ENCODE data around the gene ANAPC16. TPM values are rescaled to one million over a fixed set of nuclear protein-coding genes. Genes with fewer than 3 reads are reported as not detected.
"Not testable (repeated sequence)": the region's sequence is repeated elsewhere in the genome, so short reads cannot be mapped to it uniquely, and the experiment has no call there.

Gene ANAPC16
- total RNA-seq, 1 donor from 2014 or later: 105 TPM

DNA sequence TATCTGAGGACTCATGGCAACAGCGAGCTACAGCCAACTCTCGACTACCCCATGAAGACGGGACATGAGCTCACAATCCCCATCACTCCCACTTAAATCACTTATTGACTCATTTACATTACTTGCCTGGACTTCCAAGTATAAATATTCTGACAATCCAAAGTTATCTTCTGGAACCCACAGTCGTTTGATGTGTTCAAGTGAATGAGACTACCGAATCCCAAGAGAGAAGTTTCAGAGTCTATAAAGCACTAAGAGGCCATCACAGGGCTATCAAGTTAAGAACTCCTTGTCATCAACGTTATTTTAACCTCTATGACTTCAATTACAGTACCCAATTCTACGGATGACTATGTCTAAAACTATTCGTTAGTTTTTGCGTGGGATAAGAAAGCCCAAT is 11.5 kb upstream of the ANAPC16 start:
- no peak for DNase-seq (ENCODE audit: low read depth)
- Histone ChIP-seq H3K27me3 (ENCODE audit: control insufficient read depth, insufficient read depth, low read length) (no peaks in the 10 kb centered on the region), H3K36me3 (ENCODE audit: control insufficient read depth, insufficient read depth, low read length) (no peaks in the 10 kb centered on the region), H3K4me3 (ENCODE audit: low read depth, low read length) (no peak overlapping the region)
- TF ChIP-seq, protein P1, sequence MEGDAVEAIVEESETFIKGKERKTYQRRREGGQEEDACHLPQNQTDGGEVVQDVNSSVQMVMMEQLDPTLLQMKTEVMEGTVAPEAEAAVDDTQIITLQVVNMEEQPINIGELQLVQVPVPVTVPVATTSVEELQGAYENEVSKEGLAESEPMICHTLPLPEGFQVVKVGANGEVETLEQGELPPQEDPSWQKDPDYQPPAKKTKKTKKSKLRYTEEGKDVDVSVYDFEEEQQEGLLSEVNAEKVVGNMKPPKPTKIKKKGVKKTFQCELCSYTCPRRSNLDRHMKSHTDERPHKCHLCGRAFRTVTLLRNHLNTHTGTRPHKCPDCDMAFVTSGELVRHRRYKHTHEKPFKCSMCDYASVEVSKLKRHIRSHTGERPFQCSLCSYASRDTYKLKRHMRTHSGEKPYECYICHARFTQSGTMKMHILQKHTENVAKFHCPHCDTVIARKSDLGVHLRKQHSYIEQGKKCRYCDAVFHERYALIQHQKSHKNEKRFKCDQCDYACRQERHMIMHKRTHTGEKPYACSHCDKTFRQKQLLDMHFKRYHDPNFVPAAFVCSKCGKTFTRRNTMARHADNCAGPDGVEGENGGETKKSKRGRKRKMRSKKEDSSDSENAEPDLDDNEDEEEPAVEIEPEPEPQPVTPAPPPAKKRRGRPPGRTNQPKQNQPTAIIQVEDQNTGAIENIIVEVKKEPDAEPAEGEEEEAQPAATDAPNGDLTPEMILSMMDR (IDR thresholded peaks at IDR 0.05; ENCODE audit: insufficient read depth, low read length, poor library complexity, severe bottlenecking): no peak

DNA sequence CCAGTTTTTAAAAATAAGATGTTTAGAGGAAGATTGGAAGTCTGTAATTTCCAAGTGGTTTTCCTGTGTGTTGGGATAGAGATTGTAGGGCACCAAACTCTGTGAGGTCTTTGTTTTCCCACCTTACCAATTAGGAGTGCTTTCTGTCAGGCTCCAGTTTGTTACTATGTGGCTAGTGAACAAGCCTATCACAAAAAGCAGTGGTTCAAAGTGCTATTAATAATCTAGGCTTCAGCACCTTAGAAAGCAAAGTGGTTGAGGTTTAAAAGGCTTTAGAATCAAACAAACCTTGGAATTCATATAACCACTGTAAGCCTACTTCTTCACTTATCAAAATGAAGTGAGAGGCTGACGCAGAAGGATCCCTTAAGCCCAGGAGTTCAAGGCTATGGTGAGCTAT is 11.1 kb upstream of the ANAPC16 start:
- H3K4me3 ChIP-seq (ENCODE audit: low read depth, low read length): no peak overlapping the region
- DNase-seq (ENCODE audit: low read depth): no peak
- TF ChIP-seq, protein P1 (IDR thresholded peaks at IDR 0.05; ENCODE audit: insufficient read depth, low read length, poor library complexity, severe bottlenecking): no peak
- no peaks in the 10 kb centered on the region for H3K36me3 ChIP-seq (ENCODE audit: control insufficient read depth, insufficient read depth, low read length)
- H3K27me3 ChIP-seq (ENCODE audit: control insufficient read depth, insufficient read depth, low read length): no peaks in the 10 kb centered on the region

DNA sequence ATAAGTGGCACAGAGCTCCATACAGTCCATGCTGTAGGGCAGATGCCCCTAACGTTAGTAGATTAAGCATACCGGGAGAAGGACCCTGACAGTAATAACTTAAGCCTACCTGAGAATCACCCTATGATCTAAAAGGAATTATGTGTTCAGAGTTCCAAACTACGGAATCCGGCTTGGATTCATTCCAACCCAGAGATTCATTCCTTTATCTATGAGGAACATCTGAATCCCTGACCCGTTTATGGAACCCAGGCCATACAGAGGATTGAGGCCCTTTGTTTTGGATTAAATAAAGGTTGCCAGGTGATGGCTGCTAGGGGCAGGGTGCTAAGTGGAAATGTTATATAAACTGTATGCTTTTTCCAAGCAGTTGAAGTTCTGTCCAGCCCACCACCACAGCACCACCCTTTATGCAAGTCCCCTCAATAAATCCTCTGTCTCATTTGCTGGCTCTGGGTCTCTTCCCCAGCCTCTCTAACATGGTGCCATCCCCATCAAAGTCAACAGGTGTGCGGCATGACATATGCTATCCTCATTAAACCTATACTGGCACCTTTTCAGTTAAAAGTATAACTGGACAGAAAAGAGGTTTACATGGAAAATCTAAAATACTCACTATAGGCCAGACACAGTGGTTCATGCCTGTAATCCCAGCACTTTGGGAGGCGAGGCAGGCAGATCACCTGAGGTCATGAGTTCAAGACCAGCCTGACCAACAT is 9.1 kb upstream of the ANAPC16 start:
- Histone ChIP-seq H3K36me3 (ENCODE audit: control insufficient read depth, insufficient read depth, low read length) (no peaks in the 10 kb centered on the region), H3K27me3 (ENCODE audit: control insufficient read depth, insufficient read depth, low read length) (no peaks in the 10 kb centered on the region), H3K4me3 (ENCODE audit: low read depth, low read length) (no peak overlapping the region)
- TF ChIP-seq, protein P1 (IDR thresholded peaks at IDR 0.05; ENCODE audit: insufficient read depth, low read length, poor library complexity, severe bottlenecking): no peak
- DNase-seq (ENCODE audit: low read depth): no peak

DNA sequence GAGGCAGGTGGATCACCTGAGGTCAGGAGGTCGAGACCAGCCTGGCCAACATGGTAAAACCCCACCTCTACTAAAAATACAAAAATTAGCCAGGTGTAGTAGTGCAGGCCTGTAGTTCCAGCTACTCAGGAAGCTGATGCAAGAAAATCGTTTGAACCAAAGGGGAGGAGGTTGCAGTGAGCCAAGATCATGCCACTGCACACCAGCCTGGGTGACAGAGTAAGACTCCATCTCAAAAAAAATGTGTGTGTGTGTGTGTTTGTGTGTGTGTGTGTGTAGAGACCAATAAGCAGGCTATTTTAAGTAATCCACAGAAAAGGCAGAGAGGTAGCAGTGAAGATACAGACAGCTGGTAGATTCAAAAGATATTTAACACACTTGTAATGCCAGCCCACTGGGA is 7.3 kb upstream of the ANAPC16 start:
- H3K27me3 ChIP-seq (ENCODE audit: control insufficient read depth, insufficient read depth, low read length); DNase-seq (ENCODE audit: low read depth); H3K36me3 ChIP-seq (ENCODE audit: control insufficient read depth, insufficient read depth, low read length); H3K4me3 ChIP-seq (ENCODE audit: low read depth, low read length): not testable (repeated sequence)

DNA sequence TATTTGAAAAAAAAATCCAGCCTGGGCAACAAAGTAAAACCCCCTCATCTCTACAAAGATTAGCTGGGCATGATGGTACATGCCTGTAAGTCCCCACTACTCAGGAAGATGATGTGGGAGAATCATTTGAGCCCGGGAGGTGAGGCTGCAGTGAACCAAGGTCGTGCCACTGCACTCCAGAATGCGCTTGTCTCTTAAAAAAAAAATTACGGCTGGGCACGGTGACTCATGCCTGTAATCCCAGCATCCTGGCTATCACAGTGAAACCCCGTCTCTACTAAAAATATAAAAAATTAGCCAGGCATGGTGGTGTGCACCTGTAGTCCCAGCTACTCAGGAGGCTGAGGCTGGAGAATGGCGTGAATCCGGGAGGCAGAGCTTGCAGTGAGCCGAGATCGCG is 4.4 kb upstream of the ANAPC16 start:
- not testable (repeated sequence) for H3K4me3 ChIP-seq (ENCODE audit: low read depth, low read length); H3K27me3 ChIP-seq (ENCODE audit: control insufficient read depth, insufficient read depth, low read length); DNase-seq (ENCODE audit: low read depth); H3K36me3 ChIP-seq (ENCODE audit: control insufficient read depth, insufficient read depth, low read length)

DNA sequence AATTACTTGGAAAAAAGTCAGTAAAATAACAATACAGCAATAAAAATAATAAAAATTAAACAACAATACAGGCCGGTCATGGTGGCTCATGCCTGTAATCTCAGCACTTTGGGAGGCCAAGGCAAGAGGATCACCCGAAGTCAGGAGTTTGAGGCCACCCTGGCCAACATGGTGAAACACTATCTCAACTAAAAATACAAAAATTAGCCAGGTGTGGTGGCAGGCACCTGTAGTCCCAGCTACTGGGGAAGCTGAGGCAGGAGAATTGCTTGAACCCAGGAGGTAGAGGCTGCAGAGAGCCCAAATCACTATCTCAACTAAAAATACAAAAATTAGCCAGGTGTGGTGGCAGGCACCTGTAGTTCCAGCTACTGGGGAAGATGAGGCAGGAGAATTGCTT is 4.0 kb upstream of the ANAPC16 start:
- not testable (repeated sequence) for H3K4me3 ChIP-seq (ENCODE audit: low read depth, low read length); DNase-seq (ENCODE audit: low read depth); H3K36me3 ChIP-seq (ENCODE audit: control insufficient read depth, insufficient read depth, low read length); H3K27me3 ChIP-seq (ENCODE audit: control insufficient read depth, insufficient read depth, low read length)

DNA sequence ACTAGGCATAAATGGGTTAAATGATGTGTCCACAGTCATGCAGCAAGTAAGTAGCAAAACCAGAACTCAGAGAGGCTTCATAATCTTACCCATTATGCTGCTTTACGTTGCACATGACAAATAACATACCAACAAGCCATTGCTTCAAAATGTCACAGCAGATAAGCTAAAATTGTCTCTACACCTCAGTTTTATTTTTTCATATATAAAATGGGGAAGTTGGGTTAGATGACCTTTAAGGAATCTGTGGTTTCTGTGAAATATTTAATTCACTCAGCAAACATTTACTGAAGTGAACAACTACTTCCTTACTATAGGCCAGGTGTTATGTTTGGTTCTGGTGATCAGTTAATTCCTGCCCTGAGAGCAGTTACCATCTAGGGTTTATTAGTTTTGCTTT is 2.5 kb downstream of the ANAPC16 start:
- Histone ChIP-seq H3K27me3 (ENCODE audit: control insufficient read depth, insufficient read depth, low read length) (no peaks in the 10 kb centered on the region), H3K4me3 (ENCODE audit: low read depth, low read length) (no peak overlapping the region), H3K36me3 (ENCODE audit: control insufficient read depth, insufficient read depth, low read length) (no peaks in the 10 kb centered on the region)
- no peak for DNase-seq (ENCODE audit: low read depth)
- TF ChIP-seq, protein P1 (IDR thresholded peaks at IDR 0.05; ENCODE audit: insufficient read depth, low read length, poor library complexity, severe bottlenecking): no peak

Measured in kidney epithelial cell (primary cell).